Keratinocyte (primary cell): ENCODE data around the gene MALRD1. TPM values are rescaled to one million over a fixed set of nuclear protein-coding genes. Genes with fewer than 3 reads are reported as not detected.

Experiments
- DNase-seq: peaks from one replicate; pipeline ENCODE4 v3.0.0-alpha.2; 2011; ENCODE audit warnings: low read depth, missing footprints, low spot score
- FAIRE-seq: peaks from 2 replicates; lab custom pipeline; 2011; peaks lifted over from hg19 to GRCh38; lab: Jason Lieb, UNC
- H2AFZ ChIP-seq: 2 replicates; pipeline ENCODE4 v1.6.0; 2012; ENCODE audit warnings: low read length, control low read depth, inconsistent platforms; ENCODE audit not compliant: control insufficient read depth
- H3K27ac ChIP-seq: 2 replicates; pipeline ENCODE4 v1.5.1; 2011; ENCODE audit warnings: low read length; ENCODE audit not compliant: control insufficient read depth, insufficient read depth
- H3K27me3 ChIP-seq: 3 replicates; pipeline ENCODE4 v1.6.0; 2011; ENCODE audit warnings: low read length; ENCODE audit not compliant: control insufficient read depth, insufficient read depth; ENCODE audit errors: extremely low read depth
- H3K36me3 ChIP-seq, 2 experiments: 2 replicates in 1 of 2; 3 replicates in 1 of 2; pipeline ENCODE4 v1.5.1; 2011; ENCODE audit warnings: low read length in 2 of 2, mild to moderate bottlenecking in 1 of 2; ENCODE audit not compliant: control insufficient read depth in 2 of 2, insufficient read depth in 2 of 2; ENCODE audit errors: extremely low read depth in 1 of 2
- H3K4me1 ChIP-seq: 3 replicates; pipeline ENCODE4 v1.5.1; 2011; ENCODE audit warnings: low read length; ENCODE audit not compliant: control insufficient read depth, insufficient read depth; ENCODE audit errors: extremely low read depth
- H3K4me2 ChIP-seq: 3 replicates; pipeline ENCODE4 v1.6.0; 2011; ENCODE audit warnings: low read depth, low read length; ENCODE audit not compliant: control insufficient read depth, insufficient read depth; ENCODE audit errors: extremely low read depth
- H3K4me3 ChIP-seq, 3 experiments: fragments of 200-600 bp in 1 of 3; sonication (generic) in 1 of 3; 2 replicates in 2 of 3; 3 replicates in 1 of 3; pipeline ENCODE4 v1.5.1; 2011 to 2016; ENCODE audit warnings: low read length in 3 of 3, mild to moderate bottlenecking in 3 of 3, control low read depth in 2 of 3, inconsistent platforms in 1 of 3, low read depth in 1 of 3, mixed read lengths in 1 of 3, mixed run types in 1 of 3, moderate library complexity in 1 of 3; ENCODE audit not compliant: control insufficient read depth in 2 of 3, insufficient read depth in 2 of 3; ENCODE audit errors: extremely low read depth in 1 of 3
- H3K79me2 ChIP-seq: 2 replicates; pipeline ENCODE4 v1.6.0; 2012; ENCODE audit warnings: low read length; ENCODE audit not compliant: control insufficient read depth, insufficient read depth
- H3K9ac ChIP-seq: 3 replicates; pipeline ENCODE4 v1.6.0; 2011; ENCODE audit warnings: low read length; ENCODE audit not compliant: control insufficient read depth, insufficient read depth; ENCODE audit errors: extremely low read depth
- H3K9me1 ChIP-seq: 3 replicates; pipeline ENCODE4 v1.6.0; 2011; ENCODE audit warnings: low read length; ENCODE audit not compliant: control insufficient read depth, insufficient read depth; ENCODE audit errors: extremely low read depth
- H3K9me3 ChIP-seq: 2 replicates; pipeline ENCODE4 v1.5.1; 2012; ENCODE audit warnings: low read depth, low read length; ENCODE audit not compliant: control insufficient read depth
- H4K20me1 ChIP-seq: 3 replicates; pipeline ENCODE4 v1.6.0; 2011; ENCODE audit warnings: low read length; ENCODE audit not compliant: control insufficient read depth, insufficient read depth; ENCODE audit errors: extremely low read depth
- CTCF ChIP-seq, 3 experiments: IDR thresholded peaks in 1 of 3; conservative IDR thresholded peaks in 1 of 3; optimal IDR thresholded peaks in 1 of 3; 2 replicates in 2 of 3; 3 replicates in 1 of 3; pipeline versions ENCODE3 to v1.5.1; 2011; ENCODE audit warnings: low read length in 3 of 3, mild to moderate bottlenecking in 3 of 3, moderate library complexity in 2 of 3, control low read depth in 1 of 3, inconsistent platforms in 1 of 3; ENCODE audit not compliant: insufficient read depth in 2 of 3; ENCODE audit errors: extremely low read depth in 1 of 3
- EZH2 ChIP-seq: IDR thresholded peaks from one replicate; pipeline ENCODE4 v1.6.1; 2012; ENCODE audit warnings: inconsistent platforms, mild to moderate bottlenecking, low read length, moderate library complexity
- dilution Hi-C: fragments of 300-500 bp; cut with MboI; formaldehyde crosslinking; loops from one replicate; pipeline ENCODE4 v1.7.0; 2020; ENCODE audit warnings: low sequenced_read_pairs; ENCODE audit not compliant: extremely low pct_ligation_motif_present
- polyA plus RNA-seq, 5 experiments: library from polyadenylated mRNA; depleted of rRNA in 3 of 5; stranded (reverse) in 3 of 5; stranded (forward) in 1 of 5; unstranded in 1 of 5; fragments of >200 nt; gene quantifications; 1 replicate in 1 of 5; 2 replicates in 3 of 5; 3 replicates in 1 of 5; pipeline versions ENCODE4 v1.2.1 to v1.2.3, GENCODE V29; 2011 to 2012; ENCODE audit warnings: missing spikeins in 2 of 5, low read depth in 1 of 5, low replicate concordance in 1 of 5

MALRD1 gene
- polyA plus RNA-seq, 1 donor (not counting 4 experiments of a cell fraction or from before 2014, with no cell fraction given), result not detected

GRCh38 chr10:19728964-19729363, 680.4 kb downstream of the MALRD1 start:
- DNase-seq (no peak), FAIRE-seq (no peak)
- Histone ChIP-seq H2AFZ (no peak overlapping the region), H3K4me1 (no peaks in the 10 kb centered on the region), H3K36me3 (no peaks in the 10 kb centered on the region), H3K27me3 (no peaks in the 10 kb centered on the region), H3K9ac (no peak overlapping the region), H3K9me3 (no peaks in the 10 kb centered on the region), H3K4me2 (no peak overlapping the region), H3K27ac (no peak overlapping the region), H3K4me3 (no peak overlapping the region), H3K79me2 (no peaks in the 10 kb centered on the region), H3K9me1 (no peaks in the 10 kb centered on the region), H4K20me1 (no peaks in the 10 kb centered on the region)
- no peak for TF ChIP-seq EZH2
- TF ChIP-seq CTCF (optimal IDR thresholded peaks at IDR 0.05 in 1 of 3, IDR thresholded peaks at IDR 0.05 in 1 of 3, conservative IDR thresholded peaks at IDR 0.05 in 1 of 3; ENCODE audit: extremely low read depth in 1 of 3, insufficient read depth in 2 of 3, low read length in 3 of 3), result no peak
- dilution Hi-C loops, result no loop called here

- FAIRE-seq (no peak), DNase-seq (no peak)
- Histone ChIP-seq H3K36me3 (no peaks in the 10 kb centered on the region), H3K4me2 (no peak overlapping the region), H3K4me3 (no peak overlapping the region), H2AFZ (no peak overlapping the region), H3K9me1 (no peaks in the 10 kb centered on the region), H3K27ac (no peak overlapping the region), H3K9me3 (no peaks in the 10 kb centered on the region), H3K9ac (no peak overlapping the region), H3K4me1 (no peaks in the 10 kb centered on the region), H3K79me2 (no peaks in the 10 kb centered on the region), H3K27me3 (no peaks in the 10 kb centered on the region), H4K20me1 (no peaks in the 10 kb centered on the region)
- TF ChIP-seq EZH2 (no peak), CTCF (optimal IDR thresholded peaks at IDR 0.05 in 1 of 3, IDR thresholded peaks at IDR 0.05 in 1 of 3, conservative IDR thresholded peaks at IDR 0.05 in 1 of 3; ENCODE audit: extremely low read depth in 1 of 3, insufficient read depth in 2 of 3, low read length in 3 of 3) (no peak)
- dilution Hi-C loops, result no loop called here
These were observed 681.7 kb downstream of the MALRD1 start for GRCh38 chr10:19730167-19730906.
